Skeletal muscle tissue (tissue), 4 donors: Measurements from ENCODE around the gene CYP27A1. TPM values are rescaled to one million over a fixed set of nuclear protein-coding genes. Genes with fewer than 3 reads are reported as not detected.

Experiments
- H3K27ac ChIP-seq: one replicate; pipeline ENCODE4 v1.7.0; 2013; ENCODE audit warnings: mild to moderate bottlenecking, low read depth, low read length, inconsistent platforms
- H3K27me3 ChIP-seq, 3 donors: one replicate each; pipeline ENCODE4 v1.7.0; 2013; ENCODE audit warnings: low read length in 3 of 3; ENCODE audit not compliant: control insufficient read depth in 3 of 3, insufficient read depth in 3 of 3
- H3K36me3 ChIP-seq, 3 donors: one replicate each; pipeline ENCODE4 v1.7.0; 2013; ENCODE audit warnings: low read length in 3 of 3; ENCODE audit not compliant: control insufficient read depth in 3 of 3, insufficient read depth in 3 of 3
- H3K4me1 ChIP-seq, 3 donors: one replicate each; pipeline ENCODE4 v1.7.0; 2013; ENCODE audit warnings: low read length in 3 of 3, mild to moderate bottlenecking in 3 of 3; ENCODE audit not compliant: control insufficient read depth in 3 of 3, insufficient read depth in 3 of 3
- H3K4me3 ChIP-seq, 3 donors: one replicate each; pipeline ENCODE4 v1.7.0; 2013; ENCODE audit warnings: low read length in 3 of 3
- H3K9ac ChIP-seq, 3 donors: one replicate each; pipeline ENCODE4 v1.7.0; 2013; ENCODE audit warnings: low read length in 3 of 3, mild to moderate bottlenecking in 3 of 3, moderate library complexity in 2 of 3, low read depth in 1 of 3
- H3K9me3 ChIP-seq, 3 donors: one replicate each; pipeline ENCODE4 v1.7.0; 2013; ENCODE audit warnings: low read length in 3 of 3; ENCODE audit not compliant: control insufficient read depth in 3 of 3
- total RNA-seq: library from RNA; depleted of rRNA; stranded (reverse); fragments of >200 nt; gene quantifications from one replicate; pipeline ENCODE4 v1.2.3, GENCODE V29; 2014
- donor health status: Osteomylitis.

The CYP27A1 gene
- total RNA-seq, 1 donor from 2014 or later, result 17.7 TPM

- Histone ChIP-seq H3K4me1 (peaks cover 3 to 10% (median 9%) of the 10 kb centered on the region in 3 donors), H3K27ac (no peak overlapping the region), H3K9me3 (no peaks in the 10 kb centered on the region), H3K36me3 (no peaks in the 10 kb centered on the region), H3K4me3 (no peak overlapping the region), H3K9ac (no peak overlapping the region), H3K27me3 (peaks cover 19 to 38% (median 25%) of the 10 kb centered on the region in 3 donors)
These were observed 72.9 kb downstream of the CYP27A1 start for GRCh38 chr2:218854860-218855259.

- Histone ChIP-seq H3K36me3 (no peaks in the 10 kb centered on the region), H3K9ac (no peak overlapping the region), H3K27me3 (peaks cover 25 to 44% (median 32%) of the 10 kb centered on the region in 3 donors), H3K4me1 (peaks cover 9 to 17% (median 16%) of the 10 kb centered on the region in 3 donors), H3K9me3 (no peaks in the 10 kb centered on the region), H3K4me3 (no peak overlapping the region), H3K27ac (no peak overlapping the region)
These were observed 73.6 kb downstream of the CYP27A1 start for GRCh38 chr2:218855305-218856166.

- Histone ChIP-seq H3K36me3 (no peaks in the 10 kb centered on the region), H3K27me3 (peaks cover 31 to 51% (median 32%) of the 10 kb centered on the region in 3 donors), H3K9me3 (no peaks in the 10 kb centered on the region), H3K4me3 (no peak overlapping the region), H3K4me1 (peaks cover 15 to 22% (median 18%) of the 10 kb centered on the region in 3 donors), H3K9ac (no peak overlapping the region), H3K27ac (no peak overlapping the region)
These were observed 74.4 kb downstream of the CYP27A1 start for GRCh38 chr2:218856167-218856895.

- Histone ChIP-seq H3K27ac (no peak overlapping the region), H3K4me3 (no peak overlapping the region), H3K27me3 (peaks cover 35 to 56% (median 36%) of the 10 kb centered on the region in 3 donors), H3K9ac (no peak overlapping the region), H3K36me3 (no peaks in the 10 kb centered on the region), H3K4me1 (peaks cover 15 to 27% (median 18%) of the 10 kb centered on the region in 3 donors), H3K9me3 (no peaks in the 10 kb centered on the region)
These were observed 74.9 kb downstream of the CYP27A1 start for GRCh38 chr2:218856896-218857243.

GRCh38 chr2:218857371-218858137, 75.6 kb downstream of the CYP27A1 start:
- no peak overlapping the region for H3K27ac ChIP-seq
- no peak overlapping the region for H3K4me3 ChIP-seq
- peaks cover 37 to 61% (median 40%) of the 10 kb centered on the region in 3 donors for H3K27me3 ChIP-seq
- peaks cover 15 to 27% (median 18%) of the 10 kb centered on the region in 3 donors for H3K4me1 ChIP-seq
- H3K9me3 ChIP-seq, result no peaks in the 10 kb centered on the region
- no peak overlapping the region for H3K9ac ChIP-seq
- H3K36me3 ChIP-seq, result no peaks in the 10 kb centered on the region

GRCh38 chr2:218858138-218858445, 76.1 kb downstream of the CYP27A1 start:
- no peak overlapping the region for H3K9ac ChIP-seq
- H3K27ac ChIP-seq, result no peak overlapping the region
- no peaks in the 10 kb centered on the region for H3K9me3 ChIP-seq
- no peaks in the 10 kb centered on the region for H3K36me3 ChIP-seq
- no peak overlapping the region for H3K4me3 ChIP-seq
- H3K27me3 ChIP-seq, result peaks cover 42 to 62% (median 44%) of the 10 kb centered on the region in 3 donors
- peaks cover 13 to 25% (median 16%) of the 10 kb centered on the region in 3 donors for H3K4me1 ChIP-seq

GRCh38 chr2:218858671-218859555, 77.0 kb downstream of the CYP27A1 start:
- Histone ChIP-seq H3K9me3 (no peaks in the 10 kb centered on the region), H3K27me3 (peaks cover 44 to 64% (median 50%) of the 10 kb centered on the region in 3 donors)

GRCh38 chr2:218859556-218859987, 77.6 kb downstream of the CYP27A1 start, which contains the start of gene WNT6:
Gene WNT6 (plus strand): TSS chr2:218859805. CDS start chr2:218860038, 233 bp downstream.
- Histone ChIP-seq H3K4me1 (peaks cover 11 to 23% (median 12%) of the 10 kb centered on the region in 3 donors), H3K4me3 (peak within 1 kb of the TSS; percentile 8 to 60 (median 48)), H3K9me3 (no peaks in the 10 kb centered on the region), H3K27ac (no peak within 1 kb of the TSS), H3K36me3 (no peaks in the 10 kb centered on the region), H3K27me3 (peaks cover 44 to 63% (median 50%) of the 10 kb centered on the region in 3 donors), H3K9ac (peak within 1 kb of the TSS in 2 of 3 donors; percentile 10 to 57)

More at GRCh38 chr2:218858671-218859555, 77.0 kb downstream of the CYP27A1 start:
- H3K9ac ChIP-seq, result no peak overlapping the region
- no peak overlapping the region for H3K27ac ChIP-seq
- peak overlapping the region in 1 of 3 donors; percentile 13 for H3K4me3 ChIP-seq
- H3K4me1 ChIP-seq, result peaks cover 11 to 23% (median 12%) of the 10 kb centered on the region in 3 donors
- H3K36me3 ChIP-seq, result no peaks in the 10 kb centered on the region
